Right cardiac atrium (tissue), 5 donors: ENCODE results near the gene LCT. TPM values are rescaled to one million over a fixed set of nuclear protein-coding genes. Genes with fewer than 3 reads are reported as not detected.
"Not testable (repeated sequence)": the region's sequence is repeated elsewhere in the genome, so short reads cannot be mapped to it uniquely, and the experiment has no call there.

Experiments
- ATAC-seq, 2 donors: fragments of 200-7000 bp; cut with Tn5 transposase; one replicate each; pipeline versions ENCODE4 v1.8.0 to v1.9.1; 2020; ENCODE audit warnings: moderate library complexity in 2 of 2, mild to moderate bottlenecking in 1 of 2
- DNase-seq, 3 donors: peaks; one replicate each; pipeline ENCODE4 v3.0.0-alpha.2; 2020
- H3K27ac ChIP-seq: one replicate; pipeline ENCODE4 v1.5.1; 2013; ENCODE audit warnings: mild to moderate bottlenecking, low read length, control low read depth, moderate library complexity
- H3K27me3 ChIP-seq: one replicate; pipeline ENCODE4 v1.6.1; 2013; ENCODE audit not compliant: control insufficient read depth, insufficient read depth
- H3K4me1 ChIP-seq: one replicate; pipeline ENCODE4 v1.6.1; 2013; ENCODE audit warnings: low read length; ENCODE audit not compliant: control insufficient read depth, insufficient read depth
- H3K4me3 ChIP-seq: one replicate; pipeline ENCODE4 v1.5.1; 2013; ENCODE audit warnings: low read length, control low read depth
- H3K9me3 ChIP-seq: one replicate; pipeline ENCODE4 v1.6.1; 2013; ENCODE audit warnings: low read length; ENCODE audit not compliant: control insufficient read depth
- WGBS: extraction: QIAGEN DNeasy Blood & Tissue Kit; methylation state at CpG from one replicate; pipeline ENCODE4 v1.1.7; 2013; 5-methylcytosine and 5-hydroxymethylcytosine counted together
- intact Hi-C, 4 donors: fragments of 100-400 bp; cut with DNase I; formaldehyde crosslinking; loops; one replicate each; pipeline versions ENCODE4 v1.11.0 to v1.14.0; 2022 to 2023
- polyA plus RNA-seq: library from polyadenylated mRNA; stranded (reverse); fragments of 200-250 nt; gene quantifications from one replicate; pipeline ENCODE4 v1.2.3, GENCODE V29; 2013
- total RNA-seq, 4 donors: library from RNA; stranded (reverse); fragmentation: NEBNext Ultra II Directional; extraction: Animal tissue kit (Norgen Biotek cat#: 25700); gene quantifications; one replicate each; pipeline ENCODE4 v1.2.1, GENCODE V29; 2021
- donor health status: healthy with polysubstance abuse.
- donor health status: DM: no; HTN: yes; CAD: no.
- donor health status: DM: no; HTN: no; CAD: no.
- donor health status: DM: no; HTN: yes; CAD: no; lungs with severe emphysema.
- donor health status: DM: yes; HTN: yes; CAD: no.

LCT gene
- total and polyA plus RNA-seq, 5 donors, result not detected

GRCh38 chr2:135795641-135796040 lies 41.3 kb downstream of the LCT start:
- DNase-seq, H3K27me3 ChIP-seq, ATAC-seq, H3K27ac ChIP-seq, H3K4me3 ChIP-seq, intact Hi-C loops, H3K9me3 ChIP-seq, H3K4me1 ChIP-seq: not testable (repeated sequence)
- WGBS, result 82% methylated on average over 4 of the region's 4 CpGs

GRCh38 chr2:135792401-135793150 lies 44.4 kb downstream of the LCT start:
- H3K27ac ChIP-seq, result no peak overlapping the region
- no peak overlapping the region for H3K4me3 ChIP-seq
- no peak for DNase-seq
- H3K9me3 ChIP-seq, result no peaks in the 10 kb centered on the region
- 75% methylated on average over 7 of the region's 7 CpGs for WGBS
- no peaks in the 10 kb centered on the region for H3K27me3 ChIP-seq
- no peak for ATAC-seq
- intact Hi-C loops, result no loop called here
- H3K4me1 ChIP-seq, result no peaks in the 10 kb centered on the region

- H3K4me3 ChIP-seq, result no peak overlapping the region
- WGBS, result 84% methylated on average over 2 of the region's 2 CpGs
- H3K27ac ChIP-seq, result no peak overlapping the region
- no peaks in the 10 kb centered on the region for H3K9me3 ChIP-seq
- H3K4me1 ChIP-seq, result no peaks in the 10 kb centered on the region
- intact Hi-C loops, result no loop called here
- ATAC-seq (no peak), DNase-seq (no peak)
- no peaks in the 10 kb centered on the region for H3K27me3 ChIP-seq
These were observed 45.4 kb downstream of the LCT start for GRCh38 chr2:135791418-135792190.

- intact Hi-C loops, result no loop called here
- H3K27me3 ChIP-seq, result no peaks in the 10 kb centered on the region
- no peak overlapping the region for H3K27ac ChIP-seq
- no peaks in the 10 kb centered on the region for H3K9me3 ChIP-seq
- H3K4me1 ChIP-seq, result no peaks in the 10 kb centered on the region
- DNase-seq (no peak), ATAC-seq (no peak)
- 94% methylated on average over 10 of the region's 10 CpGs for WGBS
- no peak overlapping the region for H3K4me3 ChIP-seq
These were observed 46.6 kb downstream of the LCT start for GRCh38 chr2:135790423-135790822.

GRCh38 chr2:135786823-135787222 lies 50.2 kb downstream of the LCT start:
- Histone ChIP-seq H3K27me3 (no peaks in the 10 kb centered on the region), H3K9me3 (no peaks in the 10 kb centered on the region), H3K27ac (no peak overlapping the region), H3K4me3 (no peak overlapping the region), H3K4me1 (no peaks in the 10 kb centered on the region)
- no peak for ATAC-seq
- intact Hi-C loops, result no loop called here
- no peak for DNase-seq
- 85% methylated on average over 5 of the region's 5 CpGs for WGBS

- H3K9me3 ChIP-seq, result no peaks in the 10 kb centered on the region
- DNase-seq, result no peak
- no peak for ATAC-seq
- no peak overlapping the region for H3K27ac ChIP-seq
- no peaks in the 10 kb centered on the region for H3K4me1 ChIP-seq
- no peak overlapping the region for H3K4me3 ChIP-seq
- intact Hi-C loops, result no loop called here
- no peaks in the 10 kb centered on the region for H3K27me3 ChIP-seq
- WGBS, result 97% methylated on average over 2 of the region's 2 CpGs
These were observed 52.0 kb downstream of the LCT start for GRCh38 chr2:135785032-135785431.

- Histone ChIP-seq H3K4me3 (no peak overlapping the region), H3K27ac (no peak overlapping the region), H3K4me1 (no peaks in the 10 kb centered on the region), H3K9me3 (no peaks in the 10 kb centered on the region), H3K27me3 (no peaks in the 10 kb centered on the region)
- 85% methylated on average over 3 of the region's 3 CpGs for WGBS
- intact Hi-C loops, result no loop called here
- DNase-seq, result no peak
- no peak for ATAC-seq
These were observed 53.5 kb downstream of the LCT start for GRCh38 chr2:135783439-135783838.

GRCh38 chr2:135782231-135782630 lies 54.8 kb downstream of the LCT start:
- Histone ChIP-seq H3K9me3 (no peaks in the 10 kb centered on the region), H3K4me3 (no peak overlapping the region), H3K27me3 (no peaks in the 10 kb centered on the region), H3K27ac (no peak overlapping the region), H3K4me1 (no peaks in the 10 kb centered on the region)
- DNase-seq, result no peak
- intact Hi-C loops, result no loop called here
- ATAC-seq, result no peak
- WGBS, result 60% methylated on average over 2 of the region's 2 CpGs

- Histone ChIP-seq H3K27me3 (no peaks in the 10 kb centered on the region), H3K4me3 (no peak overlapping the region), H3K9me3 (no peaks in the 10 kb centered on the region), H3K4me1 (peaks cover 2% of the 10 kb centered on the region), H3K27ac (no peak overlapping the region)
- intact Hi-C loops, result no loop called here
- DNase-seq (no peak), ATAC-seq (no peak)
- 94% methylated on average over 7 of the region's 7 CpGs for WGBS
These were observed 60.6 kb downstream of the LCT start for GRCh38 chr2:135776367-135776766.

- Histone ChIP-seq H3K9me3 (no peaks in the 10 kb centered on the region), H3K4me3 (no peak overlapping the region), H3K27me3 (no peaks in the 10 kb centered on the region), H3K27ac (no peak overlapping the region), H3K4me1 (peaks cover 2% of the 10 kb centered on the region)
- ATAC-seq (peak; percentile 79 to 90), DNase-seq (no peak)
- WGBS, result 41% methylated on average over 2 of the region's 2 CpGs
- intact Hi-C loops, result no loop called here
These were observed 61.6 kb downstream of the LCT start for GRCh38 chr2:135775420-135775819.

GRCh38 chr2:135773917-135774316 lies 63.1 kb downstream of the LCT start:
- DNase-seq (no peak), ATAC-seq (no peak)
- Histone ChIP-seq H3K27ac (no peak overlapping the region), H3K4me3 (no peak overlapping the region), H3K27me3 (no peaks in the 10 kb centered on the region), H3K4me1 (peaks cover 2% of the 10 kb centered on the region), H3K9me3 (no peaks in the 10 kb centered on the region)
- intact Hi-C loops, result no loop called here
